HCEC 1CT (cell line): ENCODE measurements around the gene IQCC.

Experiments used
- DNase-seq: peaks from one replicate; pipeline ENCODE4 v3.0.0-alpha.2; 2017

The IQCC gene

DNA sequence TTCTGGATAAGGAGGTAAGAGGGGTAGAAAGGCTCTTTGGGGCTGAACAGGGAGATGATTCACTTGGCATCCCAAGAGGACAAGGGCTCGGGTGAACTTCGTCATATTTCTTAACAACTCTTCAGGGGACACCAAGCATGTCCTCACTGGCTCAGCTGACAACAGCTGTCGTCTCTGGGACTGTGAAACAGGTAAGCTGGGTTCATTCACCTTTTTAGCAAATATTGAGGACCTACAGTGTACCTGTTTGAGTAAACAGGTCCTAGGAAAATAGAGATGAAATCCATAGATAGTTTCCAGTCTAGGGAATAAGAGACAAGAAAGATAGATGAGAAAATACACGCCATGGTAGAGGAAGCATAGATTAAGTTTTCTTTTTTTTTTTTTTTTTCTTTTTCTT, 18.8 kb downstream of the IQCC start:
- no peak for DNase-seq

GRCh38 chr1:32228771-32229170, 23.3 kb downstream of the IQCC start:
- no peak for DNase-seq

DNA sequence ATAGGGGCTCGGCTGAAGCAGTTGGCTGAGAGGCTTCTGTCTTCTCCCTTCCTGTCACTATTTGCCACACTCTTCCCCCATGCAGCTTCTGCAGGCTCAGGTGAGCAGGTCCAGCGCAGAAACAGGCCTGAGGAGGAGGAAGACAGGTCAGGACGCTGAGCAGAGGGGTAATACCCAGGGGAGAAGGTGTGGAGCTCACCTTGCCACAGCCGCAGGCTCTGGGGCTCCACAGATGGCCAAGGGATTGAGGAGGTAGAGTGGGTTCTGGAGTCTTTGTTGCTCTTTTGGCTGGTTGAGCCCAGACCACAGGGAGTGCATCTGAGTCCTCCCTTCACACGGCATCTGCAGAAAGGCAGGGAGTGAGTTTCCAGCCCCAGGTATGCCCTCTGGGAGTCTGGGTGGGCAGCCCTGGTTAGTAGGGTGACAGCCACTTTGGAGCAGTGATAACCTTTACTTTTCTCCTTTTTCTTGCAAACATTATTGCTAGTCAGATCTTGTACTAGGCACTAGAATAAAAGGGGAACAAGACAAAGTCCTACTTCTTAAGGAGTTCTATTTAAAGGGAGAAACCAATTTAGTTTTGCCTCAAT, 26.5 kb downstream of the IQCC start:
- DNase-seq, result no peak

DNA sequence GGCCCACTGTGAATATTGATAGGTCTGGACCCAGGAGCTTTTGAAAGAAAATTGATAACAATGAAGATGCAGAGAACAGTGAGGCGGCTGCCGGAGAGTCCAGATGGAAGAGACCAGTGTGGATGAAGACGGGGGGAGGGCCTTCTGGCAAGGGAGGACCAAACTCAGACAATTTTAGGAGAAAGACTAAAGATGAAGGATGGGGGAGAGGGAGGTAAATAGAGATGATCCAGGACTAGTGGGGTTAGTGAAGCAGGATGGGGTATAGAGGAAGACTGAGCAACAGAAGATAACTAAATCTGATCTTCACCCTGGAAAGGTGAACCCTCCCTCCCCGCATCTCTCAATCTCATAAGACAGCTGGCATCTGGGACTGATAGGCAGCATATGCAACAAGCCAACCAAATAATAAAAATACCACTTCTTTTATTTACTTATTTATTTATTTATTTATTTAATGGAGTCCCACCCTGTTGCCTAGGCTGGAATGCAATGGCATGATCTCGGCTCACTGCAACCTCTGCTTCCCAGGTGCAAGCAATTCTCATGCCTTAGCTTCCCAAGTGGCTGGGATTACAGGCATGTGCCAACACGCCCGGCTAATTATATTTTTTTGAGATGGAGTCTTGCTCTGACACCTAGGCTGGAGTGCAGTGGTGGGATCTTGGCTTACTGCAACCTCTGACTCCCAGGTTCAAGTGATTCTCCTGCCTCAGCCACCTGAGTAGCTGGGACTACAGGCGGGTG, 27.3 kb downstream of the IQCC start:
- DNase-seq, result no peak

DNA sequence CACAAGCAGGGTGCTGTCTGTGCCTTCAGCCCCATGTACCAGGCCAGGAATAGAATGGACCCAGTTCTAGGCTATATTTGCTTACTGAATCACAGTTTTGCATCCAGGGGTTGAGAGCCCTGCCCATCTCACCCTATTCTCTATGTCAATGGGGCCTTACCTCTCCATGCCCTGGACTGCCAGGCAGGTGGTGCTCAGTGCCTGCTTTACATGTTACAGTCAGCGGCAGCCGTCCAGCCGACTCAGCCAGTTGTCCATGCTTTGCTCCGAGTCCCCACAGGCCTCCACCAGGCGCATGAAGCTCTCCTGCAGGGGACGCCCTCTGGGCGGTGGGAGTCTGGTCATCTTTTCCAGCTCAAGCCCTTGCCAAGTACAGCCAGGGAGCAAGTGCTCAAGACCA, 29.3 kb downstream of the IQCC start:
- no peak for DNase-seq

DNA sequence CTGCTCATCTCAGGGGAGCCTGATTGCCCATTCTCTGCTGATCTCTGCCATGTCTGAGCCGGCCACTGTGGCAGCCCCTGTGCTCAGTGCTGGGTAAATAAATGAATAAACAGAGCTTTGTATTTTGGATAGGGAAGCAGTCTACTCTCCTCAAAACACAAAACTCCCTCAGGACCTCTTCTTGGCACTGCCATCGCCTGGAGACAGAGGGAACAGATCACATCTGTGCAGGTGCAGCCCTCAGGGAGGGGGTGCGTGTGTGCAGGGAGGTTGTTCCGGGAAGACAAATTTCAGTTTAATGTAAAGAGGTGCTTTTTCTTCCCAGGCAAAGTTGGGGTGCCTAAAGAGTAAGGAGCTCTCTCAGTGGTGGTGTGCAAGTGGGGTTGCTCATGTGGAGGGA, 33.9 kb downstream of the IQCC start:
- no peak for DNase-seq

- no peak for DNase-seq
Measured at GRCh38 chr1:32239790-32240139, 34.3 kb downstream of the IQCC start.

DNA sequence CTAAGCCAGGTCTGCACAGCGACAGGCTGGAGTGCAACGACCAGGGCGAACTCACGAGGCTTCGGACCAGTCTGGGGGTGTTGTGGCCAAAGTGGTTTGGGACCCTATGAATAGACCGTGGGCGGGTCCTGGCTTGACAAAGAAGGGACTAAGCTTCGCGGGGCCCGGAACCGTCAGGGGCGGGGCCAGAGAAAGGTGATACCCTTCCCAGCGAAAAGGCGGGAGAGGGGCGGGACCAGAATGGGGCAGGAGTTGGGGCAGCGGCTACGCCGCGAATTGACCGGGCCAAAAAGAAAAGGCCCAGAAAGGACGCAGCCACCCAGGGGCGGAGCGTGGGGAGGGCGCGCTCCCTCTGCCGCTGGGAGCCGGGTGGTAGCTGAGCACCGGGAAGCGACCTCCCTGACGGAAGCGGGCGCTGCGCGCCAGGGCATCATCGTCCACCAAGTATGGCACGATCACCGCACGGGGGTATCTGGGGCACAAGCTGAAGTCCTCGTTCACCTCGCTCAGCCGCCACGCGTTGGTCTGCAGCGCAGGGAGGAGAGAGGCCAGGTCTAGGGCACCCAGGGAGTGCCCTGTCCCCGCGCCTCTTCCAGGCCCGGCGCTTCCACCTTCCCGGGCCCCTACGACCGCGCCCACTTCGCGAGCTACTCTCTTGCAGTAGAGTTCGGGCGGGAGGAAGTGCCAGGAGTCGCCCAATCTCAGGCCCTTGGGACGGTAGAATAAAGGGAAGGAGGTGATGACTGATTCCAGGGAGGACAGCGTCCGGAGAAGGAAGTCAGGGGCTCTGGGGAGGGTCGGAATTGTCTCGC, 34.9 kb downstream of the IQCC start:
- peak; percentile 48 for DNase-seq

GRCh38 chr1:32241001-32241763, 35.7 kb downstream of the IQCC start:
- peak; percentile 52 for DNase-seq

DNA sequence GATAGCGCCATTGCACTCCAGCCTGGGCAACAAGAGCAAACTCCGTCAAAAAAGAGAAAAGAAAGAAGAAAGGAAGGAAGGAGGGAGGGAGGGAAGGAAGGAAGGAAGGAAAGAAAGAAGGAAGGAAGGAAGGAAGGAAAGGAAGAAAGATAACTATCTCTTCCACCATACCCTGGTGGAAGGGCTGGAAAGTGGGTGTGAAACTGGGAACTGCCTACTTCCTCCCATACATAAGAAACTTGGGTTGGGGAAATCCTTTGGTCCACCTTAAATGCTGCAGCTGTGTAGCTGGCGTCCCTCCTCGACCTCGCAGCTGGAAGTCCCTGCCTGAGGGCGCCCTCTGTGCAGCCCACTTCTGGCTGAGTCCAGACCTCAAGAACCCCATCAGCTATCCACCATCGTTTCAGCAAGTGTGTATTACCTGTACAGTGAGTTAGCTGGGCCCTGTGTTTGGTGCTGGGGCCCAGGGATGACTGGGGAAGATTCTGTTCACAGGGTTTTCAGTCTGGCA, 36.9 kb downstream of the IQCC start:
- peak; percentile 40 for DNase-seq

- DNase-seq, result peak; percentile 67
Measured at GRCh38 chr1:32246888-32247273, 41.4 kb downstream of the IQCC start, which contains the start of gene FAM167B. FAM167B (plus strand) TSS chr1:32247222; CDS start chr1:32247422, 200 bp downstream.

DNA sequence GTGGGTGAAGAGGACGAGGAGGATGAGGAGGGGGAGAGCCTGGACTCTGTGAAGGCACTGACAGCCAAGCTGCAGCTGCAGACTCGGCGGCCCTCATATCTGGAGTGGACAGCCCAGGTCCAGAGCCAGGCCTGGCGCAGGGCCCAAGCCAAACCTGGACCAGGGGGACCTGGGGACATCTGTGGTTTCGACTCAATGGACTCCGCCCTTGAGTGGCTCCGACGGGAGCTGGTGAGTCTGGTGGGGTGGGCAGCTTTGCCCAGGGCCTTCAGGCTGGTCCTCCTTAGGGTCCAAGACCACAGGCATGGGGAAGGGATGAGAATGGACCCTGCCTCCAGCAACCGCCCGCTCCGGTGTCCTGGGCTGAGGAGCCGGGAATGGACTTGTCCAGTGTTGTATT, 42.0 kb downstream of the IQCC start:
- DNase-seq, result no peak

GRCh38 chr1:32247983-32248889, 42.8 kb downstream of the IQCC start:
- DNase-seq, result peak; percentile 59

GRCh38 chr1:32249831-32250525, 44.5 kb downstream of the IQCC start:
- no peak for DNase-seq

DNA sequence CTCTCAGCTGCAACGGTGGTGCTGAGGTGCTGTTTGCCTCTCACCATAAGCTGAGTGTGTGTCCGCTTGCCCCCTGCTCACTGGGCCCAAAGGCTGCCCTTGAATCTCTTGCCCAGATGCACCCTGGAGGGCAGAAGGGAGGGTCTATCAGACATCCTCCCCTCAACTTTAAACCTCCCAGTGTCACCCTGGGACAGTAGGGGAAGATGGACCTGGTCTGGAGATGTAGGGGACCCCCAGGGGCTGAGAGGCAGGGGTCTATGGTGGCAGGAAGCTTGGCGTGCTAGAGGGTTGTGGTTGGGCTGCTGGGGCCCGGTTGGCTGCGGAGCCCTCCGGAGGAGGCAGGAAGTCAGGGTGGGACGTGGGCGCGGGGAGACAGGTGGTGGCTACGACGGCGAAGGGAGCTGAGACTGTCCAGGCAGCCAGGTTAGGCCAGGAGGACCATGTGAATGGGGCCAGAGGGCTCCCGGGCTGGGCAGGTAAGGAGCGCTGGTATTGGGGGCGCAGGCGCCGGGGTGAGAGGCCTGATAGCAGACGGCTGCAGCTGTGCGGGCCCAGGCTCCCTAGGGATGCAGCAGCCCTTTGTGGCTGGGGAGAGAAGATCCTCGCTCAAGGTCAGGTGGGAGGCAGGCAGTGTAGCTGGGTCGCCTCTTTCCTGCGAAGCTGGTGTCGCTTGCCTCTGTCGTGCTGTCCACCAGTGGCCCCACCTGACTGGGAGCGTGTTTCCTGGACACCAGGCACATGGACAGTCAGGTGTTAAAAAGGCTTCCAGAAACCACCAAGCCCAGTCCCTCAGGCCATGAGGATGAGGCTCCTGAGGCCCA, 45.6 kb downstream of the IQCC start, which contains the start of gene LCK:
LCK (plus strand) TSS at position 373 of the 824 bp plus-strand sequence. CDS start 23,065 bp downstream, outside the sequence.
- DNase-seq, result no peak

DNA sequence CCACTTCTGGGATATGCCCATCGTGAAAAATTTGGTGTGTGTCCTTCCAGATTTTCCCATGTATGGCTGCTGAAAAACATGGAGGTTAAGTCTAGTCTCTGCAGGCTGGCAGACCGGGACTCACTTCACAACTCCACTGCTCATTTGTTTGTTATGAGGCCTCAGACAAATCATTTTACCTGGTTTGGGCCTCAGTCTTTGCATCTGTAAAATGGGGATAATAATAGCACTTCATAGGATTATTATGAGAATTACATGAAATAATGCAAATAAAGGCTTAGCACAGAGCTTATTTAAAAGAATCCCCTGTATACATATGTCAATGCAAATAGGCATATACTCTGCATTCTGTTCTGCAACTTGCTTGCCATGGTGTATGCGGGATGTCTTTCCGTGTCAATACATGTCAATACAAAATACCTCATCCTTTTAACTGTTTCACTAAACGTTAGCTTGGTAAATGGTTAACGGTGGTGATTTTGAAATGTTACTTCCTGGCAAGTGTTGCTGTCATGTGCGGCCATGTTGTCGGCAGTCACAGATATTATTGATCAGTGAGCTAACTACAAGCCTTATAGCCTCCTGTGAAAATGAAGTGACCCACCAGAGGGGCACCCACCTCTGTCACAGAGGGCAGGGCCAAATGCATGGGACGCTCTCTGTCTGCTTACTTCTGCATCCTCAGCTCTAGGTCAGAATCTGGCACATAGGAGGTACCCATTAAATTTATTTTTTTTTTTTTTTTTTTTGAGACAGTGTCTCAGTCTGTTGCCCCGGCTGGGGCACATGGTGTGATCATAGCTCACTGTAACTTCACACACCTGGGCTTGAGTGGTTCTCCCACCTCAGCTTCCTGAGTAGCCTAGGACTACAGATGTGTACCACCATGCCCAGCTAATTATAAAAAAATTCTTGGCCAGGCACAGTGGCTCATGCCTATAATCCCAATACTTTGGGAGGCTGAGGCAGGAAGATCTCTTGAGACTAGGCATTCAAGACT, 49.9 kb downstream of the IQCC start:
- DNase-seq, result no peak

- DNase-seq, result no peak
Measured at GRCh38 chr1:32256473-32257226, 51.2 kb downstream of the IQCC start.

DNA sequence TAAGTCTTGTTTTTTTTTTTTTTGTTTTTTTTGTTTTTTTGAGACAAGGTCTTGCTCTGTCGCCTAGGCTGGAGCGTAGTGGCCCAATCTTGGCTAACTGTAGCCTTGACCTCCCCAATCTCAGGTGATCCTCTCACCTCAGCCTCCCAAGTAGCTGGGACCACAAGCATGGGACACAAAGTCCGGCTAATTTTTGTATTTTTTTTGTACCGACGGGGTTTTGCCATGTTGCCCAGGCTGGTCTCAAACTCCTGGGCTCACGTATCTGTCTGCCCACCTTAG, 51.7 kb downstream of the IQCC start:
- DNase-seq, result no peak
